HG02938 (cell line): ENCODE measurements around the gene MRPS7.

Source experiments
- ATAC-seq: cut with Tn5 transposase; IDR thresholded peaks from one replicate; pipeline ENCODE4 v1.9.1; 2021; ENCODE audit warnings: mild to moderate bottlenecking, moderate library complexity; ENCODE audit not compliant: unreplicated experiment

MRPS7 gene

GRCh38 chr17:75301502-75302206 lies 40.0 kb downstream of the MRPS7 start:
- no peak for ATAC-seq

GRCh38 chr17:75307957-75308731 lies 46.5 kb downstream of the MRPS7 start:
- no peak for ATAC-seq

- ATAC-seq: no peak
Measured at GRCh38 chr17:75308732-75309629, 47.3 kb downstream of the MRPS7 start.

- ATAC-seq: no peak
Measured at GRCh38 chr17:75313941-75314551, 52.4 kb downstream of the MRPS7 start.

GRCh38 chr17:75315541-75316243 lies 54.0 kb downstream of the MRPS7 start:
- no peak for ATAC-seq
